PFSK-1 (cell line): Measurements from ENCODE around the gene ZNF789.

Source experiments
- POLR2AphosphoS5 ChIP-seq: IDR thresholded peaks from 2 replicates; pipeline ENCODE4 v1.6.1; 2012; ENCODE audit warnings: low read depth, mild to moderate bottlenecking, control low read depth, low read length, moderate library complexity
- SIN3A ChIP-seq: IDR thresholded peaks from 2 replicates; pipeline ENCODE4 v1.6.1; 2012; ENCODE audit warnings: mild to moderate bottlenecking, low read length, moderate library complexity, borderline replicate concordance; ENCODE audit not compliant: insufficient read depth

DNA sequence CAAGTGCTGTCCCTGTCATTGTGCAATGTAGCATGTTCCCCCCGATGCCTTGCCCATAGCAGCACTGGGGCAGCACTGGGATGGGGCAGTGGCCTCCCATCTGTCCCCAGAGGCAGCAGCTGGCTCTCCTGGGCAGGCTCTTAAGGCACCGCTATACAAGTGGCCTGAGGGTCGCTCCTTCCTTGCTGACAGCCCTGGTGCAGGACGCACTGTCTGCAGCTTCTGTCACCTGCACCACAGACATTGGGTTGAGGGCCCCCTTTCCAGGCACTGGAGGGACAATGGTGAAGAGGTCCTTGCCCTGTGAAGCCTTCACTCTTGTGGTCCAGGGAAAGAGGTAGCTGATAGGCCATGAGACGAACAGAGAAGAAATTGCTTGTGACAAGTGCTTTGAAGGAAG is 23.4 kb upstream of the ZNF789 start:
- TF ChIP-seq POLR2AphosphoS5, result no peak; the same call in 1 of the 2 replicates
- no peak for TF ChIP-seq SIN3A
